OCI-LY1 (cell line): ENCODE measurements around the gene RCOR3.

Experiments used
- H2AFZ ChIP-seq: fragments of 200-600 bp; sonication (generic), shearing (Covaris generic); 2 replicates; pipeline ENCODE4 v1.6.0; 2014; ENCODE audit warnings: antibody characterized with exemption, mild to moderate bottlenecking, low read length
- H3F3A ChIP-seq: fragments of 200-600 bp; sonication (generic), shearing (Covaris generic); 2 replicates; pipeline ENCODE4 v1.6.0; 2014; ENCODE audit warnings: mild to moderate bottlenecking, antibody characterized with exemption, low read length, moderate library complexity; ENCODE audit not compliant: insufficient read depth
- H3K27ac ChIP-seq: fragments of 200-600 bp; sonication (generic); 2 replicates; pipeline ENCODE4 v1.5.1; 2014; ENCODE audit warnings: low read length, mixed run types, mild to moderate bottlenecking, low read depth; ENCODE audit not compliant: poor library complexity, severe bottlenecking
- H3K27me3 ChIP-seq: fragments of 200-600 bp; sonication (generic); 2 replicates; pipeline ENCODE4 v1.6.0; 2014; ENCODE audit warnings: antibody characterized with exemption, mild to moderate bottlenecking, low read length, moderate library complexity; ENCODE audit not compliant: insufficient read depth
- H3K36me3 ChIP-seq: fragments of 200-600 bp; sonication (generic); 2 replicates; pipeline ENCODE4 v1.6.1; 2014; ENCODE audit warnings: mild to moderate bottlenecking, antibody characterized with exemption, low read length, moderate library complexity, mixed read lengths; ENCODE audit not compliant: insufficient read depth
- H3K4me1 ChIP-seq: fragments of 200-600 bp; sonication (generic); 2 replicates; pipeline ENCODE4 v1.5.1; 2014; ENCODE audit warnings: mild to moderate bottlenecking, low read length, moderate library complexity; ENCODE audit not compliant: insufficient read depth, severe bottlenecking
- H3K4me2 ChIP-seq: fragments of 200-600 bp; sonication (generic), shearing (Covaris generic); 2 replicates; pipeline ENCODE4 v1.6.1; 2014; ENCODE audit warnings: low read length
- H3K4me3 ChIP-seq: fragments of 200-600 bp; sonication (generic); 2 replicates; pipeline ENCODE4 v1.5.1; 2014; ENCODE audit warnings: low read length, low read depth, mild to moderate bottlenecking, mixed read lengths; ENCODE audit not compliant: poor library complexity, severe bottlenecking
- H3K79me2 ChIP-seq: fragments of 200-600 bp; shearing (Covaris generic); 2 replicates; pipeline ENCODE4 v1.6.1; 2016; ENCODE audit warnings: mixed run types, low read length, mixed read lengths; ENCODE audit not compliant: insufficient read depth
- H3K9ac ChIP-seq: fragments of 200-600 bp; sonication (generic), shearing (Covaris generic); 2 replicates; pipeline ENCODE4 v1.6.1; 2014; ENCODE audit warnings: mild to moderate bottlenecking, low read length, mixed read lengths
- H3K9me2 ChIP-seq: fragments of 200-600 bp; sonication (generic), shearing (Covaris generic); 2 replicates; pipeline ENCODE4 v1.6.1; 2014; ENCODE audit warnings: low read depth, mild to moderate bottlenecking, low read length, mixed read lengths
- H3K9me3 ChIP-seq: fragments of 200-600 bp; shearing (Covaris generic); 2 replicates; pipeline ENCODE4 v1.6.1; 2014; ENCODE audit warnings: low read length, mixed read lengths
- H4K20me1 ChIP-seq: fragments of 200-600 bp; sonication (generic), shearing (Covaris generic); 2 replicates; pipeline ENCODE4 v1.6.0; 2016; ENCODE audit warnings: mild to moderate bottlenecking, low read length; ENCODE audit not compliant: insufficient read depth
- CTCF ChIP-seq: fragments of 200-600 bp; sonication (generic), shearing (Covaris generic); IDR thresholded peaks from 2 replicates; pipeline ENCODE4 v1.5.1; 2017; ENCODE audit warnings: mild to moderate bottlenecking, antibody characterized with exemption, low read length, moderate library complexity, mixed read lengths
- EZH2 ChIP-seq: fragments of 200-600 bp; sonication (generic), shearing (Covaris generic); IDR thresholded peaks from 2 replicates; pipeline ENCODE4 v1.8.0; 2017; ENCODE audit warnings: borderline replicate concordance, mixed run types, mild to moderate bottlenecking, antibody characterized with exemption, low read length, moderate library complexity, mixed read lengths

The RCOR3 gene

DNA sequence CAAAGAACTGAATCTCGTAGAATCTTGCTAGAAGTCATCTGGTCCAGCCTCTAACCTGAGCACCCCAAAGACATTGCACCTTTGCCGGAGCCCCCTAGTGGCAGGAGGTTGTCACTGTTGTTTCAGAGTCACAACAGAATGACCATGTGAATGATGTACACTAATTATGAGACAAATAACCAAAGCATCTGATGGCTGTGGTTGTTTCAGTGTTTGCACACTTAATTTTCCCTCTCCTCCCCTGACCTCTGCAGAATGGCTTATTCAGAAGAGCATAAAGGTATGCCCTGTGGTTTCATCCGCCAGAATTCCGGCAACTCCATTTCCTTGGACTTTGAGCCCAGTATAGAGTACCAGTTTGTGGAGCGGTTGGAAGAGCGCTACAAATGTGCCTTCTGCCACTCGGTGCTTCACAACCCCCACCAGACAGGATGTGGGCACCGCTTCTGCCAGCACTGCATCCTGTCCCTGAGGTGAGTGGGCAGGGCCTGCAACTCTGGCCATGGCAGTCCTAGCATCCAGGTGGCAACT, 93.9 kb downstream of the RCOR3 start:
- Histone ChIP-seq H3K27me3 (no peaks in the 10 kb centered on the region), H3K9me2 (no peaks in the 10 kb centered on the region), H3K4me1 (peaks cover 14% of the 10 kb centered on the region), H3K27ac (peak overlapping the region; percentile 16), H3K9ac (no peak overlapping the region), H3K4me3 (no peak overlapping the region), H4K20me1 (no peaks in the 10 kb centered on the region), H3F3A (no peaks in the 10 kb centered on the region), H3K9me3 (peaks cover 8% of the 10 kb centered on the region; the same call in 1 of the 2 replicates), H3K4me2 (peak overlapping the region; percentile 43; the same call in 1 of the 2 replicates), H2AFZ (no peak overlapping the region), H3K36me3 (peaks cover 59% of the 10 kb centered on the region), H3K79me2 (peaks cover 13% of the 10 kb centered on the region)
- TF ChIP-seq CTCF (peak; percentile 89), EZH2 (no peak)

- Histone ChIP-seq H4K20me1 (no peaks in the 10 kb centered on the region), H3K9me3 (peaks cover 8% of the 10 kb centered on the region; the same call in 1 of the 2 replicates), H3K9me2 (no peaks in the 10 kb centered on the region), H3K27me3 (no peaks in the 10 kb centered on the region), H3K79me2 (peaks cover 7% of the 10 kb centered on the region), H3K4me1 (peaks cover 14% of the 10 kb centered on the region), H3F3A (no peaks in the 10 kb centered on the region), H3K4me2 (no peak overlapping the region), H3K36me3 (peaks cover 59% of the 10 kb centered on the region), H3K9ac (no peak overlapping the region), H2AFZ (no peak overlapping the region), H3K27ac (peak overlapping the region; percentile 24), H3K4me3 (no peak overlapping the region)
- TF ChIP-seq CTCF: no peak
- no peak for TF ChIP-seq EZH2
Measured at GRCh38 chr1:211353562-211354212, 94.5 kb downstream of the RCOR3 start.

- H3K9me2 ChIP-seq: no peaks in the 10 kb centered on the region
- no peak overlapping the region for H3K9ac ChIP-seq
- peaks cover 71% of the 10 kb centered on the region for H3K36me3 ChIP-seq
- H2AFZ ChIP-seq: no peak overlapping the region
- H3K4me3 ChIP-seq: no peak overlapping the region
- H3K27ac ChIP-seq: no peak overlapping the region
- no peaks in the 10 kb centered on the region for H3K27me3 ChIP-seq
- H3K9me3 ChIP-seq: peaks cover 8% of the 10 kb centered on the region; the same call in 1 of the 2 replicates
- no peaks in the 10 kb centered on the region for H4K20me1 ChIP-seq
- H3K4me1 ChIP-seq: peaks cover 14% of the 10 kb centered on the region
- TF ChIP-seq EZH2 (no peak), CTCF (no peak)
- no peaks in the 10 kb centered on the region; the same call in 1 of the 2 replicates for H3K79me2 ChIP-seq
- no peak overlapping the region for H3K4me2 ChIP-seq
- H3F3A ChIP-seq: no peaks in the 10 kb centered on the region
Measured at GRCh38 chr1:211355873-211356272, 96.7 kb downstream of the RCOR3 start.
